SK-N-DZ (cell line): ENCODE measurements around the gene ETFRF1. TPM values are rescaled to one million over a fixed set of nuclear protein-coding genes. Genes with fewer than 3 reads are reported as not detected.

Source experiments
- DNase-seq: peaks from one replicate; pipeline ENCODE4 v3.0.0-alpha.2; 2015; ENCODE audit warnings: low spot score
- polyA plus RNA-seq, 2 experiments: library from polyadenylated mRNA; depleted of rRNA; stranded (reverse); fragments of >200 nt; gene quantifications; 2 replicates each; pipeline ENCODE4 v1.2.3, GENCODE V29; 2014

The ETFRF1 gene, protein sequence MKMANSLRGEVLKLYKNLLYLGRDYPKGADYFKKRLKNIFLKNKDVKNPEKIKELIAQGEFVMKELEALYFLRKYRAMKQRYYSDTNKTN
- 32.2 and 36.2 TPM in 2 replicates for polyA plus RNA-seq (2014; cell fraction: cytosol; rRNA removed)
- polyA plus RNA-seq (2014; cell fraction: nucleus; rRNA removed): 27.6 and 30.7 TPM in 2 replicates

DNA sequence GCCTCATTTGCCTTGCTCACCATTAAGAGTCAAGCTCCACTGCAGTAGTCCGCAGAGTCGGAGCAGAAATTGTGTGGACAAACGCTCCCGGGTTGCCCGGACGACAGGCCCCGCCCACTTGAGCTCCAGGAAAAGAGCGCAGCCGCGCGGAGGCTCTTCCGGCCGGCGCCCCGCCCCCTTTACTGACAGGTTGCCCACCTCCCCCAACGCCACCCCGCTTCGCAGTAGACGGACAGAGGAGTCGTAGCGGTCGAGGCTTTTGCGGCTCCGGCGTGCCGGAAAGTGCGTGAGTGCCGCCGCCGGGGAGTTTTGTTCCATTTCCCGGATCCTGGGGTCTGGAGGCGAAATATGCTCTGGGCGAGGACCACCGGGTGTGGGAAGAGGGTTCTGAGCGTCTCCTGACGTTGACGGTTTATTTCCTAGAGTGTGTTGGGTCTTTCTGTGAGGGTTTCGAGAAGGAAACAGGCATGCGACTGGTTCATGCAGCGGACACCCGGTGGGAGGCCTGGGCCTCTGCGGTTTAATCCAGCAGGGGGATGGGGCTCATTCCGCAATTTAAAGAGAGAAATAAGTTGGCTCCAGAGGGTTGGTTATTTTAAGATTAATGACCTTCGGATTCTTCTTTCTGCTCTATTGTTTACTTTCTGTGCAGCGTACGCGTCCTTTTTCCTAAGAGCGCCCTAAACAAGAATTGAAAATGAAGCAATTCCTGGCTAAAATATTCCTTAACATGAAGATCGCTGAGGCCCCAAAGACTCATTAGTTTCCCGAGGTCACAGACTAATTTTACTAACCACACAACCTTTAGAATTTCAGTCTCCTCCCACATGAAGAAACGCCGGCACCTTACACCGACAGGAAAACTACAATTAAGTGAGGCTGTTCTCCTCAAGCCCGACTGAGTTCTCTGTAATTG is at the start of gene ETFRF1, which contains the start of gene DNAI7:
Gene ETFRF1, plus strand, starts transcription at position 182 of the 916 bp plus-strand sequence. CDS start 8,720 bp downstream, outside the sequence.
Gene DNAI7, minus strand, starts transcription at position 105 of the 916 bp plus-strand sequence. Its CDS starts 82 bp downstream, at position 23.
- DNase-seq: peak; percentile 95

DNA sequence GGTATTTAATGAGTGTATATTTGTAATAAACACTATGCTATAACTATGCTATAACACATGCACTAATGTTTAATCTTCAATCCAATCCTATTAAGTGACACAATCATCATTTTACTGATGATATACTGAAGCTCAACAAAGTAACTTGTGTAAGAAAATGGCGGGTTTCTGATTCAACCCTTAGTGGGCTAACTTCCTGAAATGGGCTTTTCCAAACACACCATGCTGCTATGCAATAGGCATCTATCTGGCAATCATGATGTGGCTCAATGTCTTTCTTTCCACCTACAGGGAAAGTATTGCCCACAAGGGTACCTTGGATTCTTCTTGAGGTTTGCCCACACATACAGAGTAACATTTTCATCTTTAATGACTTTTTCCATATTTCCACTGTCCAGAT is 48.4 kb upstream of the ETFRF1 start:
- DNase-seq: no peak

DNA sequence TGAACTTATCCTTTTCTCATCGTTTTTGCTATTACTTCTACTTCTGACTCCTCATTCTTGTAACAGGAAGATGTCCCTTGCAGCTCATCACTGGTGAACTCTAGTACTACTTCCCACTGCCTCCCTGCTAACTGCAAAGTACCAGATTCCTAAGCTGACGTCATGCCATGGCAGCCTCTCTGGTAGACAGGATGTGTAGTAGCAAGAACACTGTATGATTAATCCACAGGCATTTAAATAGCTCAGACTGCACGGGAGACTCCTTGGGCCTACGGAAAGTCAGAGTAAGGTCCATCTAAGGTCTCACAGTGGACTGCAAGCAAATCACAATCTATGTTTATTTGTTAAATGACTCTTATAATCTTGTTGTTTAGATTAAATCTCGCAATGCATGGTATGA is 43.6 kb upstream of the ETFRF1 start:
- DNase-seq: no peak

DNA sequence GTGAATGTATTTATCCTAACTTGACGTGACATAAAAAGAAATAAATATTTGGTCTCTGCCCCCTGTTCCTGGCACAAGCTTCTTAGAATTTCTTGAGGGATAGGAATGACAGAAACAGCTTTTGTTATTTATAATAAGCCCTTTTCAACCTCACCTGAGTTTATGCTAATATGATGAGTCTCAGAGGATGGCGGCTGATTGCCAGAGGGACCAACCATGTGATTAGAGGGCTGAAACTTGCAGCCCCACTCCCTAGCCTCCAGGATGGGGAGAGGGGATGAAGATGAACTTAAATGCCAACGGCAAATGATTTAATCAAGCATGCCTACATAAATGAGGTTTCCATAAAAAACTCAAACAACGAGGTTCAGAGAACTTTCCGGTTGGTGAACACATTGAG is 43.0 kb upstream of the ETFRF1 start:
- DNase-seq: no peak

DNA sequence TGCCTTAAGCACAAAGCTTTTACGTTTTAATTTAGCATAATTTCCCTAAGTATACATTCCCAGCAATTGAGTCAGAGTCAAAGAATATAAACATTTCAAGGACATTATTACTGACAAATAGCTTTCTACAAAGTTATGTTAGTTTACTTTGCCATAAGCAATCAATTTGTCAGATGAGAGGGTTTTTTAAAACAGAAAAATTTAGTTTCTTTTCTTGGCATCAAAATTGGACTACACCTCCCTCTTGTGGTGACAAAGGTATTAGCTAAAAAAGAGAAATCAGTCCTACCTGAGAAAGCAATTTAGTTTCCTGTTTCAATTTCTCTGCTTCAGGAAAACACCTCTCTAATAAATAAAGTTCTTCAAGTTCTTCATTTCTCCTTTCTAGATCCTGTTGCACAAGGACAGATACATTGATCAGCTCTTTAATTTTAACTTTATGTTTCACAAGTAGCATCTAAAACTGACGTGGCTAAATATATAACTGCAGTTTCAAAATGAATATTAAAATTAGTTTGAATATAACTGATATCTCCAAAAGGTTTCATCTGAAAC is 39.9 kb upstream of the ETFRF1 start:
- peak; percentile 31 for DNase-seq

DNA sequence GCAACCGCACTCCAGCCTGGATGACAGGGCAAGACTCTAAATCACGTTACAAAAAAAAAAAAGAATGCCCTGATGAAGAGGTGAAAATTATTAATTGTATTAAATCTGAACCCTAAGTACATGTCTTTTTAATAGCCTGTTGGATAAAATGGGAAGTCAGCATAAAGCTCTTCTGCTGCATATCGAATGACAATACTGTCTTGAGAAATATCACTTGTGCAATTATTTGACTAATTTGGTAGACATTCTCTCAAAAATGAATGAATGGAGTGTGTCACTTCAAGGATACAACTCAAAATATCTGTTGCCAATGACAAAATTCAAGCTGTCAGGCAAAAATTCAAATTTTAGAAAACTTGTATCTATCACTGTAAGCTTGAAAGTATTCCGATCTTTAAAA is 39.0 kb upstream of the ETFRF1 start:
- DNase-seq: no peak

DNA sequence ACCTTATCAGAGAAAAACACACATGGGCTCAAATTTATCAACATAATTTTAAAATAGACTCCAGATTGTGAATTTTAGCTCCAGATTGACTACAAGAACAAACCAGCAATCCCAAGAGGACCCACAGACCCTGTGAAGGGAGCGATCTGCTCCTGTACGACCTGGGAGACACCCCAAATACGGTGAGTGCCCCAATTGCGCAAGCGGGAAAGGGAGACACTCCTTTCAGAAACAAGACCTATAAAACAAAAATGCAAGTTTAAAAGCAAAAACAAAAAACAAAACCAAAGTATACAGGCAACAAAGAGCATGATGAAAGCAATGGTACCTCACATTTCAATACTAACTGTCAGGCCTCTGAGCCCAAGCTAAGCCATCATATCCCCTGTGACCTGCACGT is 32.2 kb upstream of the ETFRF1 start:
- DNase-seq: no peak

DNA sequence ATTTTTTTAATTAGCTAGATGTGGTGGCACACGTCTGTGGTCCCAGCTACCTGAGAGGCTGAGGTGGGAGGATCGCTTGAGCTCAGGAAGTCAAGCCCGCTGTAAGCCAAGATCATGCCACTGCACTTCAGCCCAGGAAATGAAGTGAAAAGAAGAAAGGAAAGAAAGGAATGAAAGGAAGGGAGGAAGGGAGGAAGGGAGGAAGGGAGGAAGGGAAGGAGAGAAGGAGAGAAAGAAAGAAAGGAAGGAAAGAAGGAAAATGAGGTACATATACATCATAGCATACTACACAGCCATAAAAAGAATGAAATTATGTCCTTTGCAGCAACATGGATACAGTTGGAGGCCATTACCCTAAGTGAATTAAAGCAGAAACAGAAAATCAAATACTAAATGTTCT is 12.3 kb upstream of the ETFRF1 start:
- no peak for DNase-seq

DNA sequence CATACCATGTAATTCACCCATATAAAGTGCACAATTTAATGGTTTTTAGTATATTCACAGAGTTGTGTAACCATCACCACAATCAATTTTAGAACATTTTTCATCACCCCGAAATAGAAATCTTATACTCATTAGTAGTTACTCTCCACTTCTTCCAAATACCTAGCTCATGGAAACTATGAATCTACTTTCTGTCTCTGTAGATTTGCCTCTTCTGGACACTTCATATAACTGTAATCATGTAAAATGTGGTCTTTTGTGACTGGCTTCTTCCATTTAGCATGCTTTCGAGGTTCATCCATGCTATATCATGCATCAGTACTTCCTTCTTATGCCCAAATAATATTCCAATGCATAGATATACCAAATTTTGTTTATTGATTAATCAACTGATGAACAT is 10.9 kb upstream of the ETFRF1 start:
- DNase-seq: no peak

DNA sequence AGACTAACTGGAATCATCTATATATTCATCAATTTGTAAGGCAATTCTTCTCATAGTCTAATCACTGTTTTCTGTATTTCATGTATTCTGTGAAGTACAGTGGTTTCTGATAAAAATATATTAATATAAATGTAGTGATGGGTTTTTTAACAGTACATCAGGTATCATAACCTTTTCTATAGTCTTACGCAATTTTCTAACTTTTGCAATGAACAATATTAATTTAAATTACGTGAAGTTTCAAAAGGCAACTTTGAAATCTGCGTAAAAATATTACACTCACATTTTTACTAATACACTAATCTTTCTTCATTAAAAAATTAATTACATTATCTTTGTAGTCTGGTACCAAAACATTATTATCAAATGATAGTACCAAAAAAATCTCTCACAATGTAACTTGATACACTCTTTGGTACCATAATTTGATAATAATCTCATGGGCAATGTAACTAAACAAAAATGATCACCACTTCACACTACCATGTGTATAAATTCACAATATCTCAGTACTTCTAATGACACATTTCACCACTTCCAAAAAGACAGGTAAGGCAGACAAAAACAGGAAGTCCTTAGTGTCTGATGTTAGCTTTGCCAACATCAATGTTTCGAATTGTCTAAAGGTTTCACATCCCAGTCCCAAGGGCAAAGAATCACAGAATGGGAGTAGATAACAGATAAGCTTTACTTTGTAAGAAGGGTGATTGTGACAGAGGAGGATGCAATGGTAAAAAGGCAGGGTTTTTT is 8.8 kb upstream of the ETFRF1 start:
- DNase-seq: no peak

DNA sequence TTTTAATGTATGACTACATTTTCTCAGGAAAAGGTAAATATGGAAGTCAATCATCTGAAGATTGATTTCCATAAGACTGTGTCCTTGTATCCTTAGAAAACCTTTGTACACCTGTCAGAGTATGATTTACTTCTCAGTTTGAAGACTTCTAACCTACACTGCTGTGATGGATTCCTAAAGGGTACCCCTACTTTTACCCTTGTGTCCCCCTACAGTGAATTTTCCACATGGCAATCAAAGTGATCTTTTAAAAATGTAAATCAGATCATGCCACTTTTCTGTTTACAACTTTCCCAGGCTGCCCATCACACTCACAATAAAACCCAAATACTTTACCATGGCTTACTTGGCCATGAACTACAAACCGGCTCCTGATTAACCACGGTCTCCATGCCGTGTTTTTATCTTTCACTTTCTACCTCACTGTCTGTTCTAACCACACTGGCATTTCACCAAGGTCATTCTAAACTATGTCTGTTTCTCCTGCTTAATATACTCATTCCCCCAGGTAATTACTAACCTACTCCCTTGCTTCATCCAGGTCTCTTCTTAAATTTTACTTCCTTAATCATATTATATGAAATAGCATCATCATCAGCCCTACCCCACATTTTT is 8.1 kb upstream of the ETFRF1 start:
- no peak for DNase-seq

DNA sequence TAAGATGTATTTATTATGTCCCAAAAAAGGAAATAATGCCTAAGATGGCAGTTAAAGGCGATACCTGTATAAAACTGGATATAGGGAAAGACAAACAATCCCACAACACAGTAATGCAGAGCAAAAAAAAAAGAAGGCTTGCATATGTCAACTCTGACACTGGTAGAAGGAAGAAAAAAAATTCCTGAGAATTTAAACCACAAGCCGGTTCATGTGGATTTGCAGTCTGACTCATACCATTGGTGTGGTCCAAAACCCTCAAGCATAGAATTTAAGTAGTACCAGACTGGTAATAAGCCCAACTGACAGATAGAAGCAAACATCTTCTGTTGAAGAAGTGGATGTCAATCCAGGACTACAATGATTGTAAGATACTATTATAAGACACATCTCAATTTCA is 7.3 kb upstream of the ETFRF1 start:
- no peak for DNase-seq

DNA sequence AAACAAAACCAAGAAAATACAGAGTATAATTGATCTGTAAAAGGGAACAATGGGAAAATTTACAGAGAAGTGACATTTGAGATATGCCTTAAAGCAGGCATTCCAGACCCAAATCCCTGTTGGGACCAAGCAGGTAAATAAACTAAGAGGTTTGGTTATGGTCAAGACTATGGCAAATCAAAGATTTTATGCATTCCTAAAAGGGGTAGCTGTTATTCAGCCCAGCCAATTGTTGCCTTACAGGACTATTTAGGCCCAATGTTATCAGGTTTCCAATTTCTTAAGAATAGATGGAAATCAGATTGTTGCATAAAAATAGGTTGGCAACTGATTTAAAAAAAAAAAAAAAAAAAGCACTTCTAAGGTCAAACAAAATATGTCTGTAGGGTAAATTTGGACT is 5.4 kb upstream of the ETFRF1 start:
- DNase-seq: no peak

DNA sequence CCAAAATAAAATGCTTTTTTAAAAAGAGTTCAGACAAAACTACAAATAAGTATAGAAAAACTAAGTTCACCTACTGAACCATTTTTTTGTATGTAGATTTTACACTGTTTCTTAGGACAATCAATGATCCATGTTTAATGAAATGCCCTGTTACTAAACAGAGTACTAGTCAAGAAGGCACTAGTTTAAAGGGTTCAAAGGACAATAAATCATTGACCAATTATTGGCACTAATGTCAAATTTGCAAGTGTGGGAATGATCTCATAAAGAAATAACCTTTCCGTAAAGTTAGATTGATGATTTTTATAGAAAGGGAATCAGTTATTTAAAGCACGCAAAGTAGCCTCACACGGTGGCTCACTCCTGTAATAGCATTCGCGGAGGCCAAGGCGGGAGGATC is 4.2 kb upstream of the ETFRF1 start:
- DNase-seq: no peak

DNA sequence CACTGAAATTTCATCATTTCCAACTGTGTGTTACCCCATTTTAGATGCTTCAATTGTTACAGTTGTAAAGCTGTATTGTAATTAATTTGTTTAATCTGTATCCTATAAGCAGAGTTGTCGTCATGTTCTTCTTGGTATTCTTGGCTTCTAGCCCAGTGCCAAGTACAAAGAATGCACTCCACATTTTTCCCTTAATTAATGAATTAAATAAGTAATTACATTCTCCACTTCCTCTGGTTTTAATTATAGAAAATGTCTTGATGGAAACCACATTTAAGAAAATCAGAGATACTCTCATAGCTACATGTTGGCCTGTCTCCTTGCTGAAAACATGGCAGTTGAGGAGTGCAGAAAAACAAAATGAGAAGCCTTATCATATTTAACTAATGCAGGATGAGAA is 823 bp upstream of the ETFRF1 start:
- DNase-seq: no peak

DNA sequence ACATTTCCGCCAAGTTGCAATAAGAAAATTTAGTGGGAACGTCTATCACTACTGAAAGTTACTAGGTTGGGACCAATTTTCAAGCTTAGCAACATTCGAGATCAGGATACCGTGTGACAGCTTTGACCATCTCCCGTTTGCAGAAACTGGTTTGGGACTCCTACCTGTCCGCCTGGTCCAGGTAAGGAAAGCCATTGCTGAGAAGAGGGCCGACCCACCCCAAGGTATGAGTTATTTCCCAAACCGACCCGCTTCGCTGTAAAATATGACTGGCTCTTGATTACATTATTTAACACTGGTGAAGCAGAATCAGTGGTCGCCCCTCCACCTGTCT is 348 bp upstream of the ETFRF1 start:
- DNase-seq: no peak

DNA sequence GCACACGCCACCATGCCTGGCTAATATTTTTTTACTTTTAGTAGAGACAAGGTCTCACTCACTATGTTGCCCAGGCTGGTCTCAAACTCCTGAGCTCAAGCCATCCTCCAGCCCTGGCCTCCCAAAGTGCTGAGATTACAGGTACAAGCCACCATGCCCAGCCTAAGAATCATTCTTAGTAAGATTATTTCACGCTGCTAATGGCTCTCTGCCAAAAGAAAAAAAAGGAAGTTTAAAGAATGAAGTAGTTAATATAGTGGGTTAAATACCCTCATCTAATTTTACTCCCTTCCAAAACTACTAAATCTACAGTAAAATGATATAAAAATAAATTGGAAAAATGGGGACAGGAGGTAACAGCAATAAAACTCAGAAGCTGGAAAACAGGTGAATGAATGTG is 2.6 kb downstream of the ETFRF1 start:
- DNase-seq: no peak

DNA sequence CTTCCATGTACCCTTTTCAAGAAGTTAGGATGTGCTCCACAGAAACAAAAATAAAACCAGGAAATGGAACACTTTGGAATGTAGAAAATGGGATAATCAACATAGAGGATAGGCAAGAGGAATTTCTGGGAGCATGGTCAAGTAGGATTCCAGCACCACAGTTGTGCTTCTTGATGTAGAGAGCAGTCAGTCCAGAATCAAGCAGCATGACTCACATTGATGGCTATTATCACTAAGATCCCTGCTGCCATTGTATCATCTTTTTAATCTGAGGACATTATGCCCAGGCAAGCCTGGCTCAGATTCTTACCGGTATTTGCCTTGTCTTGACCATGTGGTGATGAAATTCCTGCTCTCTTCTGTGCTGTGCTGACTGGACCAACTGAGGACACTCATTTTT is 5.7 kb downstream of the ETFRF1 start:
- no peak for DNase-seq

DNA sequence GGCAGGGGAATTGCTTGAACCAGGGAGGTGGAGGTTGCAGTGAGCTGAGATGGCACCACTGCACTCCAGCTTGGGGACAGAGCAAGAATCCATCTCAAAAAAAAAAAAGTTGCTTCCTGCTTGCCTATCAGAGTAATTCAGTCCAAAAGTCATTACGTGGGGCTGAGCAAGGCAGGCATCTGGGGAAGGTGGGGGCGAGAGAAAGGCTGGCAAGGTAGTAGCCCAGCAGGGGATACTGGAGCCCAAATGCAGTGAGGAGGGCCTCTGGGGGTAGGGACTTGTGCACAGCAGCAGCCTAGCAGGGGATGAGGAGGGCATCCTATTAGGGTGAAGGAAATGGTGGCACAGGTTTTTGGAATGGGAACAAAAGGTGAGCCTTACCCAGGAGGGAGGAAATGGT is 7.1 kb downstream of the ETFRF1 start:
- no peak for DNase-seq

DNA sequence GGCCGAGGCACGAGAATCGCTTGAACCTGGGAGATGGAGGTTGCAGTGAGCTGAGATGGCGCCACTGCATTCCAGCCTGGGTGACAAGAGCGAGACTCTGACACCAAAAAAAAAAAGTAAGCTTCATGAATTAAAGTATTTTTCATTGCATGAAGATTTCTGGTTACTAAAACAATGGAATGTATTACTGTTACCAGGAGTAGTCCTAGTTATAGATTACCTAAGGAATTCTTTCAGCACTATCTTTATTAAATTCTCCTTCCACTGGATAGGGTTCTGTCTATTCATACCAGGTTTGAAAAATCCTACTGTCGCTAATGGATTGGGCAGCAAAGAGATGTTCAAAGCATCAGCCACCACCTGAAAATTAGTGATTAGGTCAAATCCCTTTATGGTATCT is 12.4 kb downstream of the ETFRF1 start:
- DNase-seq: no peak

DNA sequence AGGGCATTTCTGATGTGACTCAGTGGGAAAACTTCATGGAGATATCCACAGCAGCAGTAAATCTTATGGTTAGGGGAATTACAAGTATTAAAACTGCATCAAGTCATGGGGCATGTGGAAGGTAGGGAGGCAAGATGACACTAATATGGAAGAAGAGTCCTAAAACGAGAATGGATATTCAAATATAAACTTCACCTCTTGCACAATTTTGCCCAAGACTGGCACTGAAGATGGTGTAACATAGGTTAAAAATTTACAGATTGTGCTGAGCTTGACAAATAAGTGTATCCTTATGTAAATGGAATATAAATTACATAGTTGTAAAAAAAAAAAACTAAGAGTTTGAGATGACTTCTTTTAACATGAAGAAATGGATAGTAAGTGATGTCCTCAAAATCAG is 12.8 kb downstream of the ETFRF1 start:
- no peak for DNase-seq

DNA sequence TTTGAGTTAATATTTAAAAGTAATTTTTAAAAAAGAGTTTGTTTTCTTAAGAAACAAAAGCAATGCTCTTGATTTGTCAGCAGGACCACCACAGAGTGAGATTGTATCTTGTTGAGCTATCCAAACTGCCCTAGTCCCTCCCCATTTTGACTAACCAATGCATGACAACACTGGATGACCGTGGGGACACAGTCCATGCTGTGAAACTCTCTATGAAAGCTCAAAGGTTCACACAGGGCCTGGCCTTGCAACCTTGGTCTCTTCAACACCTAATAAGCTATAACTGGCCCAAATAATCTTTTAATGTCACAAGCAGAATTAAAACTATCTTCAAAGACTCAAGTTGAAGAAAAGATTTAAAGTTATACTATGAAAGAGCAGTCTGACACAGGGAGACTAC is 13.5 kb downstream of the ETFRF1 start:
- DNase-seq: no peak
